Muscle layer of duodenum (tissue), 2 donors: ENCODE measurements around the gene ELMO1.

Experiments used
- H3K27ac ChIP-seq: one replicate; pipeline ENCODE4 v1.7.0; 2013; ENCODE audit warnings: mild to moderate bottlenecking, low read length
- H3K27me3 ChIP-seq: one replicate; pipeline ENCODE4 v1.7.0; 2013; ENCODE audit warnings: low read depth, mild to moderate bottlenecking, control low read depth, low read length
- H3K36me3 ChIP-seq, 2 donors: one replicate each; pipeline ENCODE4 v1.7.0; 2013; ENCODE audit warnings: low read length in 2 of 2, control low read depth in 1 of 2, mild to moderate bottlenecking in 1 of 2; ENCODE audit not compliant: insufficient read depth in 2 of 2, control insufficient read depth in 1 of 2
- H3K4me1 ChIP-seq, 2 donors: one replicate each; pipeline ENCODE4 v1.7.0; 2013; ENCODE audit warnings: low read length in 2 of 2, mild to moderate bottlenecking in 2 of 2, control low read depth in 1 of 2, moderate library complexity in 1 of 2; ENCODE audit not compliant: insufficient read depth in 2 of 2, control insufficient read depth in 1 of 2
- H3K4me3 ChIP-seq, 2 donors: one replicate each; pipeline ENCODE4 v1.7.0; 2013; ENCODE audit warnings: low read length in 2 of 2, low read depth in 1 of 2, mild to moderate bottlenecking in 1 of 2
- H3K9me3 ChIP-seq, 2 donors: one replicate each; pipeline ENCODE4 v1.7.0; 2013; ENCODE audit warnings: low read length in 2 of 2, control low read depth in 1 of 2, mild to moderate bottlenecking in 1 of 2; ENCODE audit not compliant: control insufficient read depth in 1 of 2
- donor health status: healthy.

The ELMO1 gene

DNA sequence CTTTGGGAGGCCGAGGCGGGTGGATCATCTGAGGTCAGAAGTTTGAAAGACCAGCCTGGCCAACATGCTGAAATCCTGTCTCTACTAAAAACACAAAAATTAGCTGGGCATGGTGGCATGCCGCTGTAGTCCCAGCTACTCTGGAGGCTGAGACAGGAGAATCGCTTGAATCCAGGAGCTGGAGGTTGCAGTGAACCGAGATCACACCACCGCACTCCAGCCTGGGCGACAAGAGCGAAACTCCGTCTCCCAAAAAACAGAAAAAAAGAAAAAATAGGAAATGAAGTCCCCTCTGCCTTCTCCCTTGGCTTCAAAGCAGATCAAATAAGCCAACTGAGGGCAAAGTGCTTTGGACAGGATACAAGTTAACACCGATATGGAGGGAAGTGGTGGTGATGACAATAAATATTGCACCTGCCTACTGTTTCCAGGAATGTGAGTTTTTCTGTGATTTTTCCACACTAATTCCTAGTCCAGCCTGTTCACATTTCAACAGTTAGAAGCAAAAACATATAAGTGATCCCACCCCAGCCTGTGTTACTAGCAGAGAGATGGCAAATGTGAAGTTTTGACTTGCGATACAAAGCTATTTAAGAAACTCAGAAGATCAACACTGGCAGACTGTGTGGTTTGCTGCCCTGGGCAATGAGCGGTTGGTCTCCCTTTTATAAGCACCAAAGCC lies 433.2 kb downstream of the ELMO1 start:
- Histone ChIP-seq H3K9me3 (no peaks in the 10 kb centered on the region), H3K27ac (no peak overlapping the region), H3K4me1 (no peaks in the 10 kb centered on the region), H3K27me3 (no peaks in the 10 kb centered on the region), H3K36me3 (no peaks in the 10 kb centered on the region), H3K4me3 (no peak overlapping the region)

DNA sequence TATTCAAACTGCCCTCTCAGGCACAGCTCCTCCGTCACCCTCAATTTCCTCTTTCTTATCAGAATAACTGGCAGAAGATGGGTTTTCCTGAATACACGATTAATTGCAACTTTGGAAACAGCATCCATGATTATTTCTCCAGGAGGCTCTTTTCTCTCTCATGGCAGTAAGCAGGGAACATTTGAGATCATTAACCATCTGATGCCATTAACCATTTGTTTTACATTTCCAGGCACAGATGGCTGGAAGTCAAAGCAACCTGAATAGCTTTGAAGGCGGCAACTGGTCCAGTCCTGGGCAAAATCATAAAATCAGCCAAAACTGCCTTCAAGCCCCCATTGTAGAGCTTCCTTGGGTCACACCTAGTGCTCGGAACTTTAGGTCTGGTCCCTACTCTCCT lies 434.9 kb downstream of the ELMO1 start:
- Histone ChIP-seq H3K36me3 (no peaks in the 10 kb centered on the region), H3K4me1 (peaks cover 0 to 5% of the 10 kb centered on the region in 2 donors), H3K27ac (no peak overlapping the region), H3K4me3 (no peak overlapping the region), H3K27me3 (no peaks in the 10 kb centered on the region), H3K9me3 (no peaks in the 10 kb centered on the region)

- no peak overlapping the region for H3K4me3 ChIP-seq
- no peak overlapping the region for H3K27ac ChIP-seq
- H3K36me3 ChIP-seq = no peaks in the 10 kb centered on the region
- peaks cover 0 to 5% of the 10 kb centered on the region in 2 donors for H3K4me1 ChIP-seq
- no peaks in the 10 kb centered on the region for H3K27me3 ChIP-seq
- no peaks in the 10 kb centered on the region for H3K9me3 ChIP-seq
Measured at GRCh38 chr7:37011151-37011890, 437.3 kb downstream of the ELMO1 start.

- H3K27me3 ChIP-seq = no peaks in the 10 kb centered on the region
- no peaks in the 10 kb centered on the region for H3K9me3 ChIP-seq
- no peaks in the 10 kb centered on the region for H3K36me3 ChIP-seq
- H3K27ac ChIP-seq = no peak overlapping the region
- H3K4me1 ChIP-seq = peaks cover 0 to 5% of the 10 kb centered on the region in 2 donors
- no peak overlapping the region for H3K4me3 ChIP-seq
Measured at GRCh38 chr7:37009125-37009675, 439.5 kb downstream of the ELMO1 start.

DNA sequence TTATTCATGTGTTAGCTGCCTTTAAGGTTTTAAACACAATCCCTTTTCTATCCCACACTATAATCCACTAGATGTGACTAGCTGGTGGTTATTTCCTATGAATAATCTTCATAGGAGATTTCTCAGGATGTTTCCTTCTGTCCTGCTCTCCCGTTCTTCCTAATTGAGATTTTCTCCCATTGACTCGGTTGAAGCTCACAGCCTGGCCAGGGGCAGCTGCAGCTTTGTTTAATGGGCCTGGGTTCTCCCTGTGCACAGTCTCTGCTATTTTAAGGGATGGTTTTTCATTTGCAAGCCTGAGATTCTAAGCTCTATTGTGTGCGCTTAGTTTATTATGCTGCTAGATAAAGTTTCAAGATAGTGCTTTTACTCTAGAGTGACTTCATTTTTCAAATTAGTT lies 441.0 kb downstream of the ELMO1 start:
- Histone ChIP-seq H3K4me3 (no peak overlapping the region), H3K9me3 (no peaks in the 10 kb centered on the region), H3K27ac (no peak overlapping the region)

GRCh38 chr7:37007268-37007667 lies 441.4 kb downstream of the ELMO1 start:
- Histone ChIP-seq H3K36me3 (no peaks in the 10 kb centered on the region), H3K9me3 (no peaks in the 10 kb centered on the region), H3K4me3 (no peak overlapping the region), H3K4me1 (peaks cover 0 to 5% of the 10 kb centered on the region in 2 donors), H3K27ac (no peak overlapping the region), H3K27me3 (no peaks in the 10 kb centered on the region)

More for the DNA sequence above, 441.0 kb downstream of the ELMO1 start:
- peaks cover 0 to 5% of the 10 kb centered on the region in 2 donors for H3K4me1 ChIP-seq
- H3K27me3 ChIP-seq = no peaks in the 10 kb centered on the region
- H3K36me3 ChIP-seq = no peaks in the 10 kb centered on the region

- Histone ChIP-seq H3K4me1 (peaks cover 0 to 5% of the 10 kb centered on the region in 2 donors), H3K4me3 (no peak overlapping the region), H3K27ac (no peak overlapping the region), H3K27me3 (no peaks in the 10 kb centered on the region), H3K9me3 (no peaks in the 10 kb centered on the region), H3K36me3 (no peaks in the 10 kb centered on the region)
Measured at GRCh38 chr7:37006764-37007163, 441.9 kb downstream of the ELMO1 start.

- no peaks in the 10 kb centered on the region for H3K9me3 ChIP-seq
- no peak overlapping the region for H3K4me3 ChIP-seq
- no peaks in the 10 kb centered on the region for H3K36me3 ChIP-seq
- H3K4me1 ChIP-seq = no peaks in the 10 kb centered on the region
- H3K27ac ChIP-seq = no peak overlapping the region
- no peaks in the 10 kb centered on the region for H3K27me3 ChIP-seq
Measured at GRCh38 chr7:37000511-37000910, 448.2 kb downstream of the ELMO1 start.

DNA sequence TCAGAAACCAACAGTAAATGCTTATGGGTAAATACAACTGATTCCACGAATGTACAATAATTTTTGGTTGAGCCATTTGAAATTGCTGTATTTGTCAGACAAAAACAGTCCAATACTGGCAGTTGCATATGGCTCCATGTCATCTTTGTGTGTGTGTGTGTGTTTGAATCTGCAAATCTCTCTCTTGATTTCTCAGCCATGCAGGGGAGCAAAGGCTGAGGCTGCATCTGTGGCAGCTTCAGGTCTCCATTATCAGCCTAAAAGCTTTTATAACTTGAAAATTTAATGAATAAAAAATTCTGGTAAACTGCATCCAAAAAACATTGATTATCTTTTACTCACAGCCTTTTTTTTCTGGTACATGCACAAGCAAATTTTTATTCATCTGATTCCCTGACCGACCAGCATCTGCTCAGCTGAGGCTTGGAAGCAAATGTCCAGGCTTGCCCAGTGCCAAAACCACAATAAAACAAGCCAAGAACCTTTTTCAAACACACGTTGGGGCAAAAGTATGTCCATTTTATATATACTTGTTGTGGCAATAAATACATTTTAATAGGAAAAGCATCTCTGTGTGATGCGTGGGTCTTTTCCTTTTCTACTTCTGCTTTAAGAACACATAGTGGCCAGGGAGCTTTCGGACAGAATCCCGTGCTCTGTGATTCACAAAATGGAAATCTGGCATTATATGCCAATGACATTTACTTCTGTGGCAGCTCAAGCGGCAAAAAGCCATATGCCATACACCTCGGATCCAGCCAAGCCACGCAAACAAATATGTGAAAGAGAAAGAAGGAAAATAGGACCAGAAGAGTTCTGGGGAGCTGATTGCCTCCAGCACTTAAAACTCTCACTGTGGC lies 448.8 kb downstream of the ELMO1 start:
- H3K36me3 ChIP-seq = no peaks in the 10 kb centered on the region
- no peaks in the 10 kb centered on the region for H3K9me3 ChIP-seq
- H3K27ac ChIP-seq = no peak overlapping the region
- H3K27me3 ChIP-seq = no peaks in the 10 kb centered on the region
- no peak overlapping the region for H3K4me3 ChIP-seq
- H3K4me1 ChIP-seq = no peaks in the 10 kb centered on the region

GRCh38 chr7:36995776-36996175 lies 452.9 kb downstream of the ELMO1 start:
- no peak overlapping the region for H3K27ac ChIP-seq
- no peaks in the 10 kb centered on the region for H3K9me3 ChIP-seq
- no peak overlapping the region for H3K4me3 ChIP-seq
- H3K4me1 ChIP-seq = no peaks in the 10 kb centered on the region
- no peaks in the 10 kb centered on the region for H3K27me3 ChIP-seq
- H3K36me3 ChIP-seq = no peaks in the 10 kb centered on the region
